HepG2 (cell line): ENCODE results near the gene WDR82. TPM values are rescaled to one million over a fixed set of nuclear protein-coding genes. Genes with fewer than 3 reads are reported as not detected.

ENCODE experiments used
- ATAC-seq: fragments of 200-7000 bp; cut with Tn5 transposase; 3 replicates; pipeline ENCODE4 v1.9.1; 2020; ENCODE audit warnings: mild to moderate bottlenecking, moderate library complexity
- BruUV-seq: library from RNA; stranded (reverse); fragments of 400-500 nt; replicated peaks from 2 replicates; lab custom pipeline; 2021; lab: Mats Ljungman, UMichigan
- CTCF ChIA-PET: fragments of 300-600 bp; formaldehyde crosslinking; extraction: SDS; loops from one replicate; lab custom pipeline; 2021; ENCODE audit warnings: low total read pairs, inconsistent platforms, low intra/inter-chr PET ratio; lab: Yijun Ruan, JAX
- POLR2A ChIA-PET: fragments of 350-600 bp; sonication (Branson Sonifier 250); formaldehyde crosslinking; loops from one replicate; lab custom pipeline; 2020; ENCODE audit warnings: antibody characterized with exemption, inconsistent platforms; lab: Yijun Ruan, JAX
- DNase-seq: peaks from one replicate; pipeline ENCODE4 v3.0.0-alpha.2; 2015; ENCODE audit warnings: low spot score
- FAIRE-seq: peaks from 3 replicates; lab custom pipeline; 2011; peaks lifted over from hg19 to GRCh38; lab: Jason Lieb, UNC
- H2AFZ ChIP-seq: one replicate; pipeline ENCODE4 v1.6.1; 2011; ENCODE audit warnings: low read length, inconsistent platforms
- H3K27ac ChIP-seq: fragments of 300-600 bp; 3 replicates; pipeline ENCODE4 v1.8.0; 2011; ENCODE audit warnings: mixed run types, mild to moderate bottlenecking, mixed read lengths, low read length, inconsistent platforms; ENCODE audit not compliant: insufficient read depth; ENCODE audit errors: extremely low read length
- H3K27me3 ChIP-seq, 2 experiments: fragments of 200-600 bp in 1 of 2; 2 replicates in 1 of 2; 3 replicates in 1 of 2; pipeline versions ENCODE4 v1.6.0 to v1.8.0; 2011; ENCODE audit warnings: low read length in 2 of 2, mild to moderate bottlenecking in 2 of 2, moderate library complexity in 2 of 2, inconsistent platforms in 1 of 2; ENCODE audit not compliant: insufficient read depth in 2 of 2, control insufficient read depth in 1 of 2
- H3K36me3 ChIP-seq, 2 experiments: fragments of 200-600 bp in 1 of 2; replicated peaks in 1 of 2; 2 replicates in 1 of 2; 3 replicates in 1 of 2; pipeline versions ENCODE4 v1.5.1 to v1.8.0; 2011; ENCODE audit warnings: low read length in 2 of 2, inconsistent platforms in 1 of 2; ENCODE audit not compliant: insufficient read depth in 2 of 2, control insufficient read depth in 1 of 2
- H3K4me1 ChIP-seq: 2 replicates; pipeline ENCODE4 v1.5.1; 2012; ENCODE audit warnings: low read length, inconsistent platforms; ENCODE audit not compliant: insufficient read depth
- H3K4me2 ChIP-seq: 2 replicates; pipeline ENCODE4 v1.6.0; 2011; ENCODE audit warnings: low read depth, low read length, inconsistent platforms
- H3K4me3 ChIP-seq, 3 experiments: fragments of 200-600 bp in 1 of 3; sonication (generic), shearing (Covaris generic) in 1 of 3; replicated peaks in 1 of 3; 2 replicates each; pipeline ENCODE4 v1.5.1; 2011 to 2016; ENCODE audit warnings: low read length in 3 of 3, inconsistent platforms in 2 of 3, low read depth in 2 of 3, mild to moderate bottlenecking in 2 of 3, control low read depth in 1 of 3, mixed read lengths in 1 of 3; ENCODE audit not compliant: insufficient read depth in 1 of 3
- H3K79me2 ChIP-seq: one replicate; pipeline ENCODE4 v1.6.1; 2011; ENCODE audit warnings: low read length, inconsistent platforms; ENCODE audit not compliant: insufficient read depth
- H3K9ac ChIP-seq: 2 replicates; pipeline ENCODE4 v1.6.0; 2011; ENCODE audit warnings: mild to moderate bottlenecking, low read depth, low read length, inconsistent platforms; ENCODE audit not compliant: insufficient read depth
- H3K9me3 ChIP-seq: 2 replicates; pipeline ENCODE4 v1.5.1; 2012; ENCODE audit warnings: mild to moderate bottlenecking, low read length
- H4K20me1 ChIP-seq: 2 replicates; pipeline ENCODE4 v1.6.0; 2011; ENCODE audit warnings: inconsistent platforms, mild to moderate bottlenecking, low read length, moderate library complexity; ENCODE audit not compliant: insufficient read depth
- BCL3 ChIP-seq: sonication (generic); formaldehyde crosslinking; IDR thresholded peaks from 2 replicates; pipeline ENCODE4 v1.5.1; 2020; ENCODE audit warnings: mild to moderate bottlenecking, missing genetic modification reagents, moderate library complexity
- DNMT3B ChIP-seq: conservative IDR thresholded peaks from 2 replicates; pipeline ENCODE4 v1.6.1; 2016; ENCODE audit warnings: missing biosample characterization, control low read depth
- GPN1 ChIP-seq: sonication (generic); formaldehyde crosslinking; IDR thresholded peaks from 2 replicates; pipeline ENCODE4 v1.5.1; 2020; ENCODE audit warnings: missing genetic modification reagents, borderline replicate concordance
- HOXA7 ChIP-seq: sonication (generic); formaldehyde crosslinking; IDR thresholded peaks from 2 replicates; pipeline ENCODE4 v1.8.1; 2022; ENCODE audit warnings: mild to moderate bottlenecking, missing genetic modification reagents, moderate library complexity
- KAT2B ChIP-seq: fragments of 150-350 bp; IDR thresholded peaks from 2 replicates; pipeline ENCODE4 v1.6.1; 2014; ENCODE audit warnings: low read depth, low read length, borderline replicate concordance
- KDM5A ChIP-seq: fragments of 200-600 bp; sonication (generic); IDR thresholded peaks from 2 replicates; pipeline ENCODE4 v1.7.0; 2018; ENCODE audit warnings: antibody characterized with exemption, mild to moderate bottlenecking, low read length, borderline replicate concordance
- POGK ChIP-seq: sonication (generic); formaldehyde crosslinking; conservative IDR thresholded peaks from 2 replicates; pipeline ENCODE4 v1.8.0; 2022; ENCODE audit warnings: mild to moderate bottlenecking, moderate library complexity, missing genetic modification reagents
- PTBP1 ChIP-seq: fragments of 200-400 bp; formaldehyde crosslinking; IDR thresholded peaks from 2 replicates; pipeline ENCODE4 v1.6.1; 2018; ENCODE audit warnings: low read length, low read depth; ENCODE audit not compliant: poor library complexity, severe bottlenecking
- RBFOX2 ChIP-seq: fragments of 200-400 bp; formaldehyde crosslinking; IDR thresholded peaks from 2 replicates; pipeline ENCODE4 v1.6.1; 2017; ENCODE audit warnings: low read depth, mild to moderate bottlenecking, low read length
- SALL1 ChIP-seq: sonication (generic); formaldehyde crosslinking; IDR thresholded peaks from 2 replicates; pipeline ENCODE4 v1.8.0; 2022; ENCODE audit warnings: mild to moderate bottlenecking, missing genetic modification reagents
- YEATS2 ChIP-seq: sonication (generic); formaldehyde crosslinking; IDR thresholded peaks from 2 replicates; pipeline ENCODE4 v1.4.0; 2020; ENCODE audit warnings: missing genetic modification reagents, borderline replicate concordance
- ZNF382 ChIP-seq: sonication (generic); formaldehyde crosslinking; IDR thresholded peaks from 2 replicates; pipeline ENCODE4 v1.5.0; 2020; ENCODE audit warnings: missing genetic modification reagents, mild to moderate bottlenecking, borderline replicate concordance
- ZNF460 ChIP-seq: sonication (generic); formaldehyde crosslinking; IDR thresholded peaks from 2 replicates; pipeline ENCODE4 v1.5.1; 2020; ENCODE audit warnings: missing genetic modification reagents, mild to moderate bottlenecking, borderline replicate concordance
- ZNF652 ChIP-seq: IDR thresholded peaks from 2 replicates; pipeline ENCODE4 v1.6.1; 2016; ENCODE audit warnings: low read depth, borderline replicate concordance
- ZNF691 ChIP-seq: sonication (generic); formaldehyde crosslinking; IDR thresholded peaks from 2 replicates; pipeline ENCODE4 v1.4.0; 2020; ENCODE audit warnings: missing genetic modification reagents, low read depth, mild to moderate bottlenecking, borderline replicate concordance
- ZNF784 ChIP-seq: sonication (generic); formaldehyde crosslinking; IDR thresholded peaks from 2 replicates; pipeline ENCODE4 v1.5.1; 2020; ENCODE audit warnings: missing genetic modification reagents, mild to moderate bottlenecking, borderline replicate concordance
- ZSCAN21 ChIP-seq: sonication (generic); formaldehyde crosslinking; IDR thresholded peaks from 2 replicates; pipeline ENCODE4 v1.8.0; 2022; ENCODE audit warnings: mild to moderate bottlenecking, missing genetic modification reagents, moderate library complexity, borderline replicate concordance
- WGBS: methylation state at CpG from one replicate; pipeline ENCODE4 v1.1.6; 2017; ENCODE audit warnings: low lambda C conversion rate; 5-methylcytosine and 5-hydroxymethylcytosine counted together
- in situ Hi-C: cut with HindIII; loops from 2 replicates; pipeline ENCODE4 v1.10.0; 2017; ENCODE audit warnings: low pct_unique_long_range_greater_than_20kb; ENCODE audit not compliant: extremely low pct_ligation_motif_present
- intact Hi-C: fragments of 100-400 bp; cut with micrococcal nuclease; formaldehyde crosslinking; loops from one replicate; pipeline ENCODE4 v1.10.0; 2022; ENCODE audit not compliant: unreplicated experiment
- polyA plus RNA-seq, 8 experiments: library from polyadenylated mRNA; depleted of rRNA in 3 of 8; stranded (reverse) in 7 of 8; unstranded in 1 of 8; fragments of >200 nt; fragmentation: Illumina TruSeq in 4 of 8; extraction: Trizol in 4 of 8; gene quantifications; 2 replicates each; pipeline versions ENCODE4 v1.2.1 to v1.2.3, GENCODE V29; 2011 to 2016; ENCODE audit warnings: low read depth in 4 of 8, missing spikeins in 1 of 8, mixed read lengths in 1 of 8; ENCODE audit not compliant: insufficient read depth in 1 of 8
- total RNA-seq, 5 experiments: library from RNA; depleted of rRNA; stranded (reverse); fragments of >200 nt; fragmentation: Illumina TruSeq; extraction: Trizol; gene quantifications; 2 replicates each; pipeline ENCODE4 v1.2.3, GENCODE V29; 2016; ENCODE audit warnings: low read depth in 1 of 5

Gene WDR82
- total and polyA plus RNA-seq, 2 of the 13 experiments (the other 11 are each of a cell fraction or from before 2014, with no cell fraction given), result 39.1 to 59.5 TPM

- FAIRE-seq, result no peak
- Histone ChIP-seq H2AFZ (no peak overlapping the region), H3K27ac (no peak overlapping the region), H3K4me3 (no peak overlapping the region), H3K79me2 (peaks cover 25% of the 10 kb centered on the region), H4K20me1 (peaks cover 27% of the 10 kb centered on the region), H3K4me2 (no peak overlapping the region), H3K4me1 (peaks cover 32% of the 10 kb centered on the region), H3K27me3 (no peaks in the 10 kb centered on the region; a peak in 1 of 5 replicates), H3K36me3 (peaks cover 21 to 44% of the 10 kb centered on the region in 2 experiments), H3K9ac (no peak overlapping the region), H3K9me3 (no peaks in the 10 kb centered on the region)
- no TSS peak for BruUV-seq
- 91% methylated on average over 3 of the region's 3 CpGs for WGBS
- intact Hi-C loops, result no loop called here
- CTCF ChIA-PET, result no interaction called here
- in situ Hi-C loops, result no loop called here
- DNase-seq, result no peak
- ATAC-seq, result no peak
- POLR2A ChIA-PET, result interaction anchor here (1.6 to 5.9 kb wide), 2 partner anchors 12 to 53 kb away, joined by 5 to 126 read pairs; partner anchors contain the start of genes GLYCTK and PPM1M
- no peak for TF ChIP-seq KAT2B
- no peak for TF ChIP-seq ZNF652 (CRISPR knock-in tag)
- TF ChIP-seq YEATS2 (CRISPR knock-in tag), result no peak
- TF ChIP-seq ZNF460 (CRISPR knock-in tag), result no peak
- no peak for TF ChIP-seq PTBP1
- TF ChIP-seq ZSCAN21 (CRISPR knock-in tag), result no peak
- TF ChIP-seq SALL1, result no peak
- no peak for TF ChIP-seq DNMT3B (CRISPR knock-in tag)
- TF ChIP-seq ZNF382, result no peak
- no peak for TF ChIP-seq RBFOX2
- no peak for TF ChIP-seq ZNF784 (CRISPR knock-in tag)
- TF ChIP-seq GPN1 (CRISPR knock-in tag), result no peak
- no peak for TF ChIP-seq BCL3 (CRISPR knock-in tag)
- no peak for TF ChIP-seq ZNF691 (CRISPR knock-in tag)
- TF ChIP-seq KDM5A, result no peak
- TF ChIP-seq POGK (CRISPR knock-in tag), result no peak
- no peak for TF ChIP-seq HOXA7 (CRISPR knock-in tag)
Observed at GRCh38 chr3:52233968-52234367, 44.5 kb downstream of the WDR82 start.
